ENCODE measurements around the gene UBE2H. TPM values are rescaled to one million over a fixed set of nuclear protein-coding genes. Genes with fewer than 3 reads are reported as not detected.

Gene UBE2H
- total RNA-seq, 1 experiment from 2014 or later, result 28.8 TPM

DNA sequence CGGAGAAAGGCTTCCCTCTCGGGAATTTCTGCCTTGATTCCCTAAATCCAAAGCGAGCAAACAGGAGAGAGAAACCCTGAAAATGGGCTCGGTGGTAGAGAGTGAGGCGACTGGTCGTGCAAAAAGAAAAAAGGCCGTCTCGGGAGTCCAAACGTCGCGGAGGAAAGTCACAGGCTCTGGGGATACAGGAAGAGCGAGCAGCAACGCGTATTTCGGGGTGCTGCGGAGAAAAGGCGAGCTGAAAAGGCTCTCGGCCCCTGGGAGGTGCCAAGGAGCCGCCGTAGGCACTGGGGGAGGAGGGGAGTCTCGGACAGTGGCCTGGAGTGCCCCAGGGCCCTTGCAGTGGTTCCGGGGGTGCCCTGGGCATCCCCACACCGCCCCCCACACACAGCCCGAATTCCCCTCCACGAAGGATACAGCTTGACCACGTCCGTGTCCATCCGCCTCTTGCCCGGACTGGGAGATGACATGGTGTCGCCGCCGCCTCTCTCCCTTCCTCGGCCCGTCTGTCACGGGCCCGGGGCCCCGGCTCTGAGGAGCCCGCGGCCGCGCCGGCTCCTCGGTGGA is 591 bp downstream of the UBE2H start:
- intact Hi-C loops (cut with micrococcal nuclease; ENCODE audit: unreplicated experiment), result no loop called here
- BruUV-seq (replicated peaks), result no TSS peak
- DNase-seq (ENCODE audit: low spot score), result peak; percentile 31
- H3K4me3 ChIP-seq (ENCODE audit: low read depth, low read length, poor library complexity, severe bottlenecking), result peak overlapping the region; percentile 85
- CTCF ChIA-PET, result no interaction called here
- H3K4me1 ChIP-seq (ENCODE audit: insufficient read depth, low read length, poor library complexity, severe bottlenecking), result peaks cover 16% of the 10 kb centered on the region
- no peaks in the 10 kb centered on the region for H3K27me3 ChIP-seq (replicated peaks; ENCODE audit: insufficient read depth, low read depth, low read length, poor library complexity)
- no peaks in the 10 kb centered on the region for H3K9me3 ChIP-seq (ENCODE audit: low read depth, low read length, poor library complexity, severe bottlenecking)
- POLR2A ChIA-PET (ENCODE audit: low non-redundant PET), result interaction anchor here (0.7 kb wide), 1 partner anchor 348 kb away, joined by 4 read pairs; no protein-coding TSS in a partner anchor
- peak overlapping the region; percentile 88 for H3K27ac ChIP-seq (ENCODE audit: low read depth, low read length, poor library complexity, severe bottlenecking)
- H3K36me3 ChIP-seq (ENCODE audit: insufficient read depth, low read length, poor library complexity, severe bottlenecking), result no peaks in the 10 kb centered on the region
- TF ChIP-seq, protein P1, sequence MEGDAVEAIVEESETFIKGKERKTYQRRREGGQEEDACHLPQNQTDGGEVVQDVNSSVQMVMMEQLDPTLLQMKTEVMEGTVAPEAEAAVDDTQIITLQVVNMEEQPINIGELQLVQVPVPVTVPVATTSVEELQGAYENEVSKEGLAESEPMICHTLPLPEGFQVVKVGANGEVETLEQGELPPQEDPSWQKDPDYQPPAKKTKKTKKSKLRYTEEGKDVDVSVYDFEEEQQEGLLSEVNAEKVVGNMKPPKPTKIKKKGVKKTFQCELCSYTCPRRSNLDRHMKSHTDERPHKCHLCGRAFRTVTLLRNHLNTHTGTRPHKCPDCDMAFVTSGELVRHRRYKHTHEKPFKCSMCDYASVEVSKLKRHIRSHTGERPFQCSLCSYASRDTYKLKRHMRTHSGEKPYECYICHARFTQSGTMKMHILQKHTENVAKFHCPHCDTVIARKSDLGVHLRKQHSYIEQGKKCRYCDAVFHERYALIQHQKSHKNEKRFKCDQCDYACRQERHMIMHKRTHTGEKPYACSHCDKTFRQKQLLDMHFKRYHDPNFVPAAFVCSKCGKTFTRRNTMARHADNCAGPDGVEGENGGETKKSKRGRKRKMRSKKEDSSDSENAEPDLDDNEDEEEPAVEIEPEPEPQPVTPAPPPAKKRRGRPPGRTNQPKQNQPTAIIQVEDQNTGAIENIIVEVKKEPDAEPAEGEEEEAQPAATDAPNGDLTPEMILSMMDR (conservative IDR thresholded peaks at IDR 0.05; ENCODE audit: low read depth, low read length), result no peak
- no peak for TF ChIP-seq EZH2 (IDR thresholded peaks at IDR 0.05; ENCODE audit: borderline replicate concordance, low read depth, low read length, poor library complexity, severe bottlenecking)

DNA sequence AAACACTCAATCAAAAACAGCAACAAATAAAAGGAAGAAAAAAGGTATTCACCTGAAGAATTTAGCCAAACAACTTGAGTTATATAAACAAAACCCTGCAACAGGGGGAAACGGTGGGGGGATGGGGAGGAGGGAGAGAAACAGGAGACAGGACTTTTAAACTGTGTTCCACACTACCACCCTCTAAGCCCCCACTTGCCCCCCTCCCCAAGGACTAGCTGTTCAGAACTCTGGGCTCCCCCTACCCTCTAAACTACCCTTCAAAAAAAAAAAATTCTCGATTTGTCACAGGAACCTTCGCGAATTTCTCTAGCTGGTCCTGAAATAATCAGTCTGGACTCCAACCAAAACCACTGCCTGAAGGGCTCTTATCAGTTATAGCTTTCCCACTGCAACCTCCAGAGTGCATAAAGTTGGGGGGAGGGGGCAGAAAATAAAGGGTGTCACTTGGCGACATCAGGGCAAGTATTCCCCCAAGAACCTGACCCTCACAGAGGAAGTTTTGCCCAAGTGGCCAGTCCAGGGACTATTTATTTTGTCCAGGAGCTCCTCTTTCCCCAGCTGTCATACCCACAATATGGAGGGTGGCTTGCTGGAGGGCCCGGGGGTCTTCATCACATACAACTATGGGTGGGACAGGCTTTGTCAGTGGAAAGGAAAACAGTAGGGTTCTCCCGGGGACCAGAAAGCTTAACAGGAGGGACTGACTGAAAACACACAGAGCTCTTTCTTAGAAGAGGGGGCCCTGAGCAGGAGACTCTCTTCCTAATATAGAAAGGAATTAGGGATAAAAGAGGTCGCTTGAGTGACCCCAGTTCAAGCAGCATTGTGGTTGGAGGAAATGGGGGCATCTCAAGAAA is 1.3 kb downstream of the UBE2H start:
- H3K4me3 ChIP-seq (ENCODE audit: low read depth, low read length, poor library complexity, severe bottlenecking), result peak overlapping the region; percentile 85
- intact Hi-C loops (cut with micrococcal nuclease; ENCODE audit: unreplicated experiment), result no loop called here
- POLR2A ChIA-PET (ENCODE audit: low non-redundant PET), result interaction anchor here (0.7 kb wide), 1 partner anchor 348 kb away, joined by 4 read pairs; no protein-coding TSS in a partner anchor
- CTCF ChIA-PET, result interaction anchor here (0.6 kb wide), 1 partner anchor 452 kb away, joined by 3 read pairs; no protein-coding TSS in a partner anchor
- peak overlapping the region; percentile 88 for H3K27ac ChIP-seq (ENCODE audit: low read depth, low read length, poor library complexity, severe bottlenecking)
- TF ChIP-seq, protein P1 (conservative IDR thresholded peaks at IDR 0.05; ENCODE audit: low read depth, low read length), result no peak
- H3K36me3 ChIP-seq (ENCODE audit: insufficient read depth, low read length, poor library complexity, severe bottlenecking), result no peaks in the 10 kb centered on the region
- peaks cover 16% of the 10 kb centered on the region for H3K4me1 ChIP-seq (ENCODE audit: insufficient read depth, low read length, poor library complexity, severe bottlenecking)
- no peaks in the 10 kb centered on the region for H3K27me3 ChIP-seq (replicated peaks; ENCODE audit: insufficient read depth, low read depth, low read length, poor library complexity)
- BruUV-seq (replicated peaks), result no TSS peak
- DNase-seq (ENCODE audit: low spot score), result peak; percentile 15
- H3K9me3 ChIP-seq (ENCODE audit: low read depth, low read length, poor library complexity, severe bottlenecking), result no peaks in the 10 kb centered on the region

DNA sequence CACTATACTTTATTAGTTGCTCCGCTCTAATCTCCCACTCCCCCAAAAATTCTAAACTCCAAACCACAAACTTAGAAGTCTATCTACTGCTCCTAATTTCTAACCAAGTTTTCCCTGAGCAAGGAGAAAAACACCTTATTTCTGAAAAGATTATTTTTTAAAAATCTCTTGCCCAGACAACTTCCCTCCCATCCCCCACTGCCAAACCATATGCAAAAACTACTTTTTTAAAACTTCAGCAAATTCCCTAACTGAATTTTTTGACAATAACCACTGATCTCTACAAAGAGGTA is 1.9 kb downstream of the UBE2H start:
- H3K4me3 ChIP-seq (ENCODE audit: low read depth, low read length, poor library complexity, severe bottlenecking), result peak overlapping the region; percentile 85
- H3K36me3 ChIP-seq (ENCODE audit: insufficient read depth, low read length, poor library complexity, severe bottlenecking), result no peaks in the 10 kb centered on the region
- no peaks in the 10 kb centered on the region for H3K27me3 ChIP-seq (replicated peaks; ENCODE audit: insufficient read depth, low read depth, low read length, poor library complexity)
- peak overlapping the region; percentile 88 for H3K27ac ChIP-seq (ENCODE audit: low read depth, low read length, poor library complexity, severe bottlenecking)
- H3K9me3 ChIP-seq (ENCODE audit: low read depth, low read length, poor library complexity, severe bottlenecking), result no peaks in the 10 kb centered on the region
- ChIA-PET CTCF (no interaction called here), POLR2A (ENCODE audit: low non-redundant PET) (no interaction called here)
- intact Hi-C loops (cut with micrococcal nuclease; ENCODE audit: unreplicated experiment), result no loop called here
- DNase-seq (ENCODE audit: low spot score), result no peak
- H3K4me1 ChIP-seq (ENCODE audit: insufficient read depth, low read length, poor library complexity, severe bottlenecking), result peaks cover 16% of the 10 kb centered on the region
- TSS peak; percentile 31 for BruUV-seq (replicated peaks)
- no peak for TF ChIP-seq EZH2 (IDR thresholded peaks at IDR 0.05; ENCODE audit: borderline replicate concordance, low read depth, low read length, poor library complexity, severe bottlenecking)
- TF ChIP-seq, protein P1 (conservative IDR thresholded peaks at IDR 0.05; ENCODE audit: low read depth, low read length), result no peak

Data from A673 (cell line).